Stimulated activated CD8-positive, alpha-beta memory T cell treated with anti-CD3 and anti-CD28 coated beads, Interleukin-2, amount 100 ng/mL, for 48 hours (primary cell): ENCODE data around the gene HTR7.

ENCODE experiments used
- DNase-seq, 2 donors: peaks; one replicate each; pipeline ENCODE4 v3.0.0-alpha.2; 2020; ENCODE audit warnings: low read depth in 2 of 2

The HTR7 gene

DNA sequence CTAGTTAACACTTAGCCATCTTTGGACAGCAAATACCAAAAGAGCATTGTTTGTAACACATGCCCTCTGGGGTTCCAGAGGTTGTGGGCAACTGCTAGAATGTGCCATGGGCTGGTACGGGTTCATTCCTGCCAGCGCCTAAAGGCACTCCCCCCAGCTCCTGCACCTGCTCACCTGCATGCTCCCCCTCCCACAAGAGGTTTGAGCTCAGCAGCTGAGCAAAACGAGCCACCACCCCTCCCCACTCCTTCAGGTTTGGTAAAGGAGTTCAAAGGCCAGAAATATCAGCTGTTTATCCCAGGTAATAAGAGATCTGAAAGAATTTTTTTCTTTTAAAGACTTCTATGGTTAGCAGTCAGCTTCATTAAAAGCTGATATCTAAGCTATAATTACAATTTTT is 53.5 kb downstream of the HTR7 start:
- no peak for DNase-seq

DNA sequence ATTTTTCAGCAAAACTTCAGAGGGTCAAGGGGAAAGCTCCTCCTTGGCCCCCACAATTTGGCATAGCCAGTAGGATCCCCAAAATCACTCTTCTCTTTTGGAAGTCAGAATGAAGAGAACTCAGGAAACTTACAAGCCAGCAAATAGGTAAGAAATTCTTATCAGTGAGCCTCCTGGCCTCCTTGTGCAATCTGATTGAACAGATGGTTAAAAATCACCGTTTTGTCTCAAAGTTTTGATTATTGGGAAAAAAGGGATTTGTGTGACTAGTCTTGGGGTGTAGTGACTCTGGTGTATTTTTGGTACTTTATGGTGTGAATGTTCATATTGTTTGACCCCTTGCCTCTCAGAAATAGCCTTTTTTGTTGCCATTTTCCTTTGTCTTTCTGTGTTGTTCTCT is 56.2 kb downstream of the HTR7 start:
- DNase-seq: no peak

DNA sequence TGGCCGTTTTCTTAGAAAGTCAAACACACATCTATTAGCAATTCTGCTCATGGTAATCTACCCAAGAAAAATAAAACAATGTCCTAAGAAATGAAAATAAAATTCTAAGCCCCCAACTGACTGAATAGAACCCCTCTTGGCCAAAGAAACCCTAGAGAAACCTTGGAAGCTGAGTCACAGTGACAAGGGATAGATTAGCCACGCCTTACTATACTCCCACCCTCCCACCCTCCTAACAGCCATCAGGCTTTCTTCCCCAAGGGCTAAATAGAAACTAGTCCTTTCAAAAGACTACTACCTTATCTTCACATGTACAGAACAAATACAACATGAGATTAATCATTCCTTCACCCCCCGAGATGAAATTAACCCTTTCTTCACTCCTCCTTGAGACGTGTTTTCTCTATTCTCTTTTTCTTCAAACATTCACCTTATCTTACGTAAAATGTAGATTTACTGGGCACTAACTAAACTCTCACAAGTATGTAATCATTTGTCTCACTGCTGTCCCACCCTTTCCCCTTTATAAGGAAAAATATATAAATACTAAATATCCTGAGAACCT is 57.5 kb downstream of the HTR7 start:
- no peak for DNase-seq

DNA sequence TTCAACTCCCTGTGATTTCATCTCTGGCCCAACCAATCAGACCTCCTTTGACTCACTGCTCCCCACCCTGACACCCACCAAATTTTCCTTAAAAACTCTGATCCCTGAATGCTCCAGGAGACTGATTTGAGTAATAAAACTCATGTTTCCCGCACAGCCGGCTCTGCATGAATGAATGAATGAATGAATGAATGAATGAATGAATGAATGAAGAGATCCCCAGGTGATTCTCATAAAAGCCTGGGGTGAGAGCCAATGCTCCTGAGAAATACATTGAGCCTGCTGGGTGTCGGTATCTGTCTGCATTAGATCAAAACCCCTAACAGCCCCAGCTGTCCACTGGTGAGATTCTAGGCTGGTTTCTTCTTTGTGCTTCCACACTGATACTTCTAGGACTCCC is 58.7 kb downstream of the HTR7 start:
- no peak for DNase-seq

DNA sequence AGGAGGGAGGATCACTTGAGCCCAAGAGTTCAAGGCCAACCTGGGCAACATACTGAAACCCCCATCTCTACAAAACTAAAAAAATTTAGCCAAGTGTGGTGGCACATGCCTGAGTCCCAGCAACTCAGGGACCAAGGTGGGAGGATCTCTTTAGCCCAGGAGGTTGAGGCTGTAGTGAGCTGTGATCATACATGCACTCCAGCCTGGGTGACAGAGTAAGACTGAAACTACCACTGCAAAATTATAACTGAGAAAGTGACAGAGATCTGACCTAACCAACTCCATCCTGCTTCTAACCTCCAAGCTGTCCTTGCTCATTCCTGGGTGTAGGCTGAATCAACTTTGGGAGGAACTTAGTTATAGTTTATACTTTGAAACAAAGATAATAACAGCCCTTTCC is 59.4 kb downstream of the HTR7 start:
- DNase-seq: no peak

DNA sequence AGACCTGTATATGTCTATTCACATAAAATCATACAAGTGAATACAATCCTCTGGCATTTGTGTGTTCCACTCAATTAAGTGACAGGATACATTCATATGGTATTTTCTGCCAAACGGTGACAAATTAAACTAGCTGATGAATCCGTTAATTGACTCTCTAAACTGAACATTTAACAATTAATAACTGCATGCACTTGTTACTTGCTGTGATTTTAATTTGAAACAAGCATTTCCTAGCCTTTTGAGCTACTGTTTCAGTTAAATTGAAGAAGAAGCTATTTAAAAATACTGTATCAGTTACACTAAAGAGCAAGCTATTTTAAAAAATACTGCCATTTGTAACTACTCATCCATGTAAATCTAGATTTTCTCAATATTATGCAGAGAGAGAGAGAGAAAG is 67.4 kb downstream of the HTR7 start:
- no peak for DNase-seq

DNA sequence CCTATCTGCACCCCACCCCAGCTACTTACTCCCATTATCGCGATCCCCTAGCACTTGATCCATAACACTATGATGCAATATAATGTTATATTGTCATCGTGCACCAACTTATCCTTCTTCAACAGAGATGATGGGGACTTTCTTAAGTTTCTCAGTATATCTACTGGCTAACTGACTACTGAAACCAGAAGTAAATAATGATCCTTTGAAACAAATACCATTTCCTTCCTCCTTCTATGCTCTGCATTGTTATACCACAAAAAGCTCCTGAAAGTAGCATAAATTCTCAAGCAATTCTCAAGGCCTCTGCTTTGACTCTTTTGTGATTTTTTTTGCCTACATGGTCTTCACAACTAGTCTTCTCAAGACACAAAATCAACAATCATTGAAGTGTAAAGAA is 68.9 kb downstream of the HTR7 start:
- DNase-seq: no peak

DNA sequence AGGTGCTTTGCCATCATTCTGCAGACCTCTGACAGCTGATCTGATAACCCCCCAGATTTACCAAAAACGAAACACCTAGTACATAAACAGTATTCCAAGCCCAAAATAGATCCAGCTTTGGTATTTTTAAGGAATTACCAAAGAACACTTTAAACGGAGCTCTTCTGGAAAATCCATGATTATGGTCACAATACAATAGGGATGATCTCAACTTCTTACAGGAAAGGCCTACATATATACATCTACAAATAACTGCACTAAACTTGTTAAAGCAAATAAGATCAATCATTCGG is 69.7 kb downstream of the HTR7 start:
- no peak for DNase-seq

DNA sequence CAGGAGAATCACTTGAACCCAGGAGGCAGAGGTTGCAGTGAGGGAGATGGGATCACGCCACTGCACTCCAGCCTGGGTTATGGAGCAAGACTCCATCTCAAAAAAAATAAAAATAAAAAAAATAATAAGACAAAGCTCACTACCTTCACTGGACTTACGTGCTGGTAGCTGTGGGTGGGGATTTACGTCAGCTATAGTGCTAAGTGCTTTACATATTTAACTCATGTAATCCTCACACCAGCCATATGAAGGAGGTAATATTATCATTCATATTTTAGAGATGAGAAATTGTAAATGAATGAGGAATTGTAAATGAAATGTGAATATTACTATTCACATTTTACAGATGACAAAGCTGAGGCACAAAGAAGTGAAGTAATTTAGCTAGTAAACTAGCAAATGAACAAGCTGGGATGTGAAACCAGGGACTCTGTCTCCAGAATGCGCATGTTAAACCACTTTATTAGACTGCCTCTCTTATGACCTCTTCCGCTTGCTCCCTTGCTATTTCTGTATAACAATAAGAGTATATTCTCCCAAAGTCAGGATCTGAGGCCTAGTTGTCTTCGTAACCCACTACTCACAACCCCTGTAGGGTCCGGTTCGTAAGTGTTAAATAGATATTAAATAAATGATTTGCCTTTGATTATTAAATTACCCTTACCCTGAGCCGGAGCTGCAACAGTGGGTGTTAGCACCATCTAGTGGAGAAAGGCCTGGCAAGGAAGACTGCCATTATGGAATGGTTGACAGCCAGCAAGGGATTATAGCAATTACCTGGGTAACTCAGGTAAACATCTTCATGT is 70.2 kb downstream of the HTR7 start:
- DNase-seq: no peak

DNA sequence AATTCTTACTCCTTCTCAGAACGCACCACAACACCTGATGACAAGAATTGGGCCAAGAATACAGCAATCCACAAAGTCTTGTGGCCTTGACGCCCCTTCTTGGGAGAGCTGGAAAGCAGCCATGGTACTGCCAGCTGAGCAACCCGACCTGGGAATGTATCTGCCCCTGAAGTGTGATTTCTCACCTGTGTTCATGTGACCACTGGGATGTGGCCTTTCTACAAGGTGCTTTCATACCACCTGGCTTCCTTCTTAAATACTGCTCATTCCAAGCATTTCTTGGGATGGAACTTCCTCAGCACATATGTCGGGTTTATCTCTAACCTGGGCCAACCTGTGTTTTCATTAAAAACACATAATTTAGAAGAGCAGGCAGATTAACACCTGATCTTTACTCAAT is 72.1 kb downstream of the HTR7 start:
- DNase-seq: no peak

DNA sequence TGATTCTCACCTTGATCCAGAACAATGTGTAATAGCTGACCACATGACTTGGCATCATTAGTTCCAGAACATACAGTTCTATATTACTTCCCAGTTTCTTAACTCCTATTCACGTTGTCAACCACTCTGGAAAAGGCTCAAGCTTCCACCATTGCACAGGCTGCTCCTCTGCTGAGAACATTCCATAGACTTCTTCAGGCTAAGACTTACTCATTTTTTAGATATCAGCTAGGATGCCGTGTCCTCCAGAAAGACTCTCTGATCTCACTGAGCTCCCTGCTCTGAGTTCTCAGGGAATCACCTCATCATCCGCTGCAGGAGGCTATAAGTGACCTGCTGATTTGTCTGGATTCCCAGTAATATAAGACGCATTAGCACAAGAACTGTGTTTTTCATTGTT is 73.1 kb downstream of the HTR7 start:
- no peak for DNase-seq

DNA sequence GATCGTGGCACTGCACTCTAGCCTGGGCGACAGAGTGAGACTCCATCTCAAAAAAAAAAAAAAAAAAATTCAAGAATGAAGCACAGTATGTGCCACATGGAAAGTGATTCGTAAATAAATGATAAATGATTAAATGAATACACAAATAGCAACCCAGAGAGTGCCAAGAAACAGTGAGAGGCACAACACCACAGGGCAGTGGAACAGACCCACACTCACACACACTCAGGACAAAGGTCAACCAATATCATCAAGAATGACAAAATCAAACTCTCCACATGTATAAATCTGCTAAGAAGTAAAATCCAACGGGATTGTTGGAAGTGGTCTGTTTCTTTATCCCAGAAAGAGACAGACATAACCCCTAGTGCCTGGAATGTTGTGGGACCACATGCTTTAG is 77.4 kb downstream of the HTR7 start:
- no peak for DNase-seq

DNA sequence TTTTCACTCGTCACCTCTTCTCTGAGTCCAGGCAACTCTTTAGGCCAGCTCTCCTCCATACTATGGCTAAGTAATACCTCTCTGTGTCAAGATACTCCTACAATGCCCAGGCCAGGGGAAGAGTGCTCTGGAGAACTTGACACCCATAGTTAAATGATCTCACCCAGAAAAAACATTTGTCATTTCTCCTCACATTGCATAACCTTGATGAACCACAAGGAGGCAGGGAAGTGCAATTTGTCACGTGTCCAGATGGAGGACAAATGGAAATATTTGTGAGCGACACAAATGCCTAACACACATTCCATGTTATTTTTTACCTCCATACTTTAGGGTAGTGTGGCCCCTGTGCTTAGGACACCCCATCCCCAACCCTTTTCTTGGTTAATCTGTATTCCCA is 78.3 kb downstream of the HTR7 start:
- DNase-seq: no peak

DNA sequence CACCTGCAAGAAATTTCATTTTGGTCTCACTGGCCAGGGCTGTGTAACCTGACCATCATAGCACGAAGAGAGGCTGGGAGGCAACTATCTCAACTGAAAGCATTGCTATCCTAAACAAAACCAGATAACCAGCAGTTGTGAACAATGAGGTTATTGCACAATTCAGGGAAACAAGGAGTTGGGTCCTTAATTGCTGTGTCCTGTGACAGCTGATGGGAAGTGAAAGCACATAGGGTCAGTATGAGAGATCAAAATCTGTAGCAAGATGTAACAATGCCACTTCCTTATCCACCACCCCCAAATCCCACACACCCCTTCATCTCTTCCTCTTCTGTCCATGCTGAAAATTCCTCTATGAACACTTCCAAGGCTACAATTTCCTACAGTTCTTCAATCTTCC is 80.2 kb downstream of the HTR7 start:
- no peak for DNase-seq

DNA sequence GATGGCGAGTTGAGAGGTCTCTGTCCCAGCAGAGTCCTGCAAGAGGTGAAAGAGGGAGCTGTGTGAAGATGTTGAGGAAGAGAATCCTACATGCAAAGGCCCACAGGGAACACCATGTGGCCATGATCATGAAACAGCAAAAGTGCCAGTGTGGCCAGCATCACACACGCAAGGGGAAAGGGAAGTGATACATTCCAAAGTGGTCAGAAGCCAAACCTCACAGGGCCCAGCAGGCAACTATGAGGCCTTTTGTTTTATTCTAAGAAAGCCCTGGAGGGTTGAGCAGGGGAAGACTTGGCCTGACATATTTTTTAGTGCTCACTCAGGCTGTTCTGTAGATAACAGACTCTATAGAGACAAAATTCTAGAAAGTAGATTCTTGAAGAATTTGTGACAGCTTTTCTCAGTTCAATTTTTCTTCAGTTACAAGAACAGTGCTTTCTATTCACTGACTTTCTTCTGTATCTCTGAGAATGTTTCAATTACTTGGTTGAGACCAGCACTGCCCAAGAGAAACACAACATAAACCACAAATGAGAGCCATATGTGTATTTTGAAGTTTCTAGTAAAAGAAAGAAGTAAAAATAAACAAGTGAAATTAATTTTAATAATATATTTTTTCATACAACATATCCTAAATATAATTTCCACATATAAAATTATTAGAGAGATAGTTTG is 82.3 kb downstream of the HTR7 start:
- DNase-seq: no peak

DNA sequence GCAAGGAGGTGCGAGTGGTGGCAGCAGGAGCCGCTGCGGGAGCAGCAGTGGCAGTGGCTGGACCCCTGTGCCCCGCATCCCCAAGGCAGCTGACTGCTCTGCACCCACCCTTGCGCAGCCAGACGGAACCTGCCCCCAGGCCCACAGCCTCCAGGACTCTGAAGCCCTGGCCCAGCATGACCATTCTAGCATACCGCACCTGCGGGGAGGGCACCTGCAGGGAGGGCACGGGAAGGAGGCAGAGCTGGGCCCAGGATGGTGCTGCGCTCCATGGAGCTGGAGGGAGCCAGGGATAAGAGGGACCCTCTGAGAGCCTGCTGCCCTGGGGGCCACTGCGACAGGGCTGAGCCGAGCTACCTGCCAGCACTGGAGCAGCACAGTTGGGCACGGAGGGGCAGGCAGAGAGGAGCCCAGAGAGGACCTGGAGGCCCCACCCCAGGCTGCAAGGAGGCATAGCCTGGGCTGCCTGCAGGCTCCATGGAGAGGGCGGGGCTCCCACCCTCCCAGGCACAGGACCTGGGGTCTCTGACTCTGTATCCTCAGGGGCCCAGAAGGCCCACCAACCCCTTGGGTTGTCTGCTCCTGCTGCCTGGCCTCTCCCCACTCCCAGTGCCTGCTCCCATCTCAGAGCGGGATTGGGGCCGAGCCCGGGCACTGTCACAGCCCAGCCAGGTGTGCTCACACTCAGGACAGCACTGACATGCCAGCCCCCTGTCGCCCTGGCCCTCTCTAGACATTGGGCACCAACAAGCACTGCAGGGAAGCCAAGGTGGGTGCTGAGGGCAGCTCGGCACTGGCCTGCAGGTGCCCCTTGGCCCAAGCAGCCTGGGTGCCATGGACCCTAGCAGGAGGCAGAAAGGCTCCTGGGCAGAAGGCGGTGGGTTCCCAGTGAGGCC is 87.6 kb downstream of the HTR7 start:
- no peak for DNase-seq

DNA sequence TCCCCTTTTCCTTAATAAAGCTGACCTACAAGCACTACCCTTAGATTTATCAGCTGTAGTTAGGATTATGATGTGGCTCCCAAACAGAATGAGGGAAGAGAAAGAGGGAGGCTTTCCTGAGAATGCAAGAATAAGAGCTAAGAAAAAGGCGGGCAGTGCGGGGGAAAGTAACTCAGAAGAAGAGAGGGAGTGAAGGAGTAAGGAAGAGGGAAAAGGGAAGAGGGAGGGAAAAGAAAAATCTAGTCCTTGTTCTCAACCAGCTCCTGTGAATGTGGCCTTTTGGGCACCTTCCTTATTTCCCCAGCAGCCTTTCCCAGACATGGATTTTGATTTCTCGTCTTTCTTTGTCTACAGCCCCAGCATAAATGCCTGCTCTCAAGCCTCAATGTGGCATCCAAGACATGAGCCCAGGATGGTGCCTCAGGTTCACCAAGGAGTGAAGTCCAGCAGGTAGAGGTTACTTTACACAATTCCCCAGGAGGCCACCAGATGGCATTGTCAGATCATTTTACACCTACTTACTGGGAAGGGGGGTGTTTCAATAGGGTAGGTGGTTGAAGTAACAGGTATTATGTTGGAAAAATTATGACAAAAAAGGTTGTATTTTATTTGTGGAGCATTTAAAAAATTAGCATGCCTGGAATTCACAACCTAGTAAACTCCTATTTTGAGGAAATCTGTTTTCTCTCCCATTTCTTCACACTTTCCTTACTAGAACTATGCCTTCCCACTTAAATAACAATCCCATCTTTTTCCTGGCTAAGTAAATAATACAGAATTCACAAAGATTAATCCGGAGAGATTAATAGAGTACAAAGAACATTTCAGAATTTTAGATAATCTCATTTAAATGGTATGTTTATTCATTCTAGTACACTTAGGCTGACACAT is 106.5 kb downstream of the HTR7 start:
- DNase-seq: peak; percentile 0 to 26

DNA sequence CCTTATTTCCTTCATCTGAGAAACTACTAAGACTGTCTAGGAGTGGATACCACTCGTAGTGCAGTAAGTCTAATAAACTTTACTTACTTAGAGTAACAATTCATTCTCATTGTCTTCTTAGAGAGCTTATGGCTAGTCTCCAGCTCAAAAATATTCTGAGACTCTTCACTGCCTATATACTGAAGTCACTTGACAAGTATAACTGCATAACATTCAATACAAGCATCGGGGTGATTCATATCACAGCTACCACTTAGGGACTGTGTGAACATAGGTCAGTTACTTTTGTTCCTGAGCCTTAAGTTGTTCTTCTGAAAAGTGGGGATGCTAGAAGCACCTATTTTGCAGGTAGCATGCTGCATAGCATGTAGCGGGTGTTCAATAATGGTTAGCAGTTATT is 111.0 kb downstream of the HTR7 start:
- DNase-seq: no peak

DNA sequence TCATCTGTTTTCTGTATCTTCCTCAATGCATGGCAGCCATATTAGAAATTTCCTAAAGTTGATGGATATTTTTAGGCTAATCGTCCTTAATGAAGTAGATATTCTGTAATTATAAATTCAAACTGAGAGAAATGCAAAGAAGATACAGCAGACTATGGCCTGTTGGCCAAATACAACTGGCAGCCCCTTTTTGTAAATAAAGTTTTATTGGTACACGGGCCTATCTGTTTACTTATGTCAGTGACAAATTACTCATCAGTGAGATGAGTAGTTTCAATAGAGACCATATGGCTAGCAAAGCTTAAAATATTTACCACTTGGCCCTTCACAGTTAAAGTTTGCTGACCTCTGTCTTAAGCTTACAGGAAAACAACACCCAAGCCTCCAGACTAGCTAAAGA is 112.3 kb downstream of the HTR7 start:
- DNase-seq: no peak

DNA sequence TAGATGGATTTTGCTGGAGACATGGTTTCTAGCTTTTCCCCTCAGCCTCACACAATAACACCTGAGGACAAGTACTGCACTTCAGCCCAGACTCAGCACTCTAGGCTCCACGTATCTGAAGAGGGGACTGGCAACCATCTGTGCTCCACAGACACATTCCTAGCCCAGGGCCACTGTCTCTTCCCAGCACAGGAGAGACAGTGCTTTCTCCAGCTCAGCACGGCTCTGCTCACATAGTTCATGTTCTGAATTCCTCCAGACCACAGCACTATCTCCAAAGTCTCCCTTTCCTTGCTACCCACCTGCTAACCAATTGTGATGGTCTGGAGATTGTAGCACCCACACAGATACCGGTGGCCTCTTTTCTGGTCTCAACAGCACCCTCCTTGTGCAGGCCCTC is 114.5 kb downstream of the HTR7 start:
- DNase-seq: no peak

DNA sequence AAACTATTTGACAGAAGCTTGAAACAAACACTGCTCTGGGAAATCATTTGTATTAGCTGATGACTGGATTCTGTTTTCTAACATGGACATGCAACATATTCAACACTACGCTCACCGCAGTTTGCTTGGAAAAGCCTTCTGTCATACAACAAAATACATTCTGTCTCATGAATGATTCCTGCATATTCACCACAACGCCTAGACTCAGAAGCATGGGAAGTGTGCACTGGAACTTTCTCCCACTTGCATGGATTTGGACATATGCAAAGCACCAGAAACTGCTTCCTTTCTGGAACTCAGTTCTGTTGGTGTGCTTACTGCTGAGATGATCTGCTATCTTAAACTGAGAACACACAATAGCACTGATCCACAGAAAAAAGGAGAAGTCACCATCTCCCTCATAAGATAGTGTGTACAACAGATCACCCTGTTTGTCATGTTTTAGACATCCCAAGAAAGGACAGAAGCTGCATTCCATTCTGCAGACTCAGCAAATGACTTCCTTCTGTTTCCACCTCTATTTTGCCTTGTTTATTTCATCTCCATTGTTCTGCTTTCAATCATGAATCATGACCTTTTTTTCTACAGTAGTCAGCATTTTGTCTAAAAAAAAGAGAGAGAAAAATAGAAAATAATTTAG is 115.8 kb downstream of the HTR7 start:
- no peak for DNase-seq
